GM23338 (cell line): ENCODE results near the gene ZNF350. TPM values are rescaled to one million over a fixed set of nuclear protein-coding genes. Genes with fewer than 3 reads are reported as not detected.

Source experiments
- ATAC-seq: fragments of 200-7000 bp; cut with Tn5 transposase; 3 replicates; pipeline ENCODE4 v1.9.1; 2020
- DNase-seq: peaks from one replicate; pipeline ENCODE4 v3.0.0-alpha.2; 2015; ENCODE audit warnings: low spot score
- H2AFZ ChIP-seq: fragments of 200-600 bp; sonication (generic); 2 replicates; pipeline ENCODE4 v1.8.0; 2016; ENCODE audit warnings: antibody characterized with exemption, mild to moderate bottlenecking, moderate library complexity
- H3F3A ChIP-seq: fragments of 200-600 bp; sonication (generic); replicated peaks from 2 replicates; pipeline ENCODE4 v1.8.0; 2017; ENCODE audit warnings: antibody characterized with exemption, mixed run types, low read depth
- H3K27ac ChIP-seq: fragments of 200-600 bp; sonication (generic); 2 replicates; pipeline ENCODE4 v1.6.1; 2016; ENCODE audit warnings: low read depth
- H3K27me3 ChIP-seq: fragments of 200-600 bp; sonication (generic); 2 replicates; pipeline ENCODE4 v1.8.0; 2016; ENCODE audit warnings: mild to moderate bottlenecking, mixed run types, moderate library complexity; ENCODE audit not compliant: insufficient read depth
- H3K36me3 ChIP-seq: fragments of 200-600 bp; sonication (generic); 2 replicates; pipeline ENCODE4 v1.8.0; 2016; ENCODE audit warnings: mild to moderate bottlenecking; ENCODE audit not compliant: insufficient read depth
- H3K4me1 ChIP-seq: fragments of 200-600 bp; sonication (generic); 2 replicates; pipeline ENCODE4 v1.8.0; 2016; ENCODE audit warnings: mild to moderate bottlenecking, moderate library complexity; ENCODE audit not compliant: insufficient read depth
- H3K4me2 ChIP-seq: fragments of 200-600 bp; sonication (generic); 2 replicates; pipeline ENCODE4 v1.7.1; 2017; ENCODE audit warnings: mixed run types
- H3K4me3 ChIP-seq: fragments of 200-600 bp; sonication (generic); 2 replicates; pipeline ENCODE4 v1.6.1; 2016; ENCODE audit warnings: mixed run types
- H3K79me2 ChIP-seq: fragments of 200-600 bp; sonication (generic); replicated peaks from 2 replicates; pipeline ENCODE4 v1.8.0; 2017; ENCODE audit warnings: mild to moderate bottlenecking; ENCODE audit not compliant: insufficient read depth
- H3K9me2 ChIP-seq: fragments of 200-600 bp; sonication (generic); 2 replicates; pipeline ENCODE4 v1.8.0; 2017; ENCODE audit not compliant: insufficient read depth
- H4K20me1 ChIP-seq: fragments of 200-600 bp; sonication (generic); replicated peaks from 2 replicates; pipeline ENCODE4 v1.8.0; 2017; ENCODE audit warnings: mild to moderate bottlenecking; ENCODE audit not compliant: insufficient read depth
- H3K27ac Mint-ChIP-seq: 2 replicates; pipeline ENCODE4 v1.8.0; 2020; ENCODE audit warnings: inconsistent platforms, mild to moderate bottlenecking, moderate library complexity, mixed read lengths
- H3K27me3 Mint-ChIP-seq: 3 replicates; pipeline ENCODE4 v1.8.0; 2022; ENCODE audit warnings: low read depth, mild to moderate bottlenecking, moderate library complexity, mixed read lengths, inconsistent platforms; ENCODE audit not compliant: insufficient read depth, poor library complexity
- H3K36me3 Mint-ChIP-seq: 3 replicates; pipeline ENCODE4 v1.8.0; 2021; ENCODE audit warnings: low read depth, mild to moderate bottlenecking, inconsistent platforms, moderate library complexity, mixed read lengths
- H3K4me1 Mint-ChIP-seq: 3 replicates; pipeline ENCODE4 v1.8.0; 2020; ENCODE audit warnings: mild to moderate bottlenecking, inconsistent platforms, mixed read lengths
- H3K4me3 Mint-ChIP-seq: 3 replicates; pipeline ENCODE4 v1.8.0; 2021; ENCODE audit warnings: moderate library complexity, mild to moderate bottlenecking, inconsistent platforms, mixed read lengths
- H3K9me3 Mint-ChIP-seq: 3 replicates; pipeline ENCODE4 v1.8.0; 2020; ENCODE audit warnings: moderate library complexity, mild to moderate bottlenecking, inconsistent platforms, mixed read lengths
- CREB1 ChIP-seq: fragments of 250-450 bp; sonication (Bioruptor Pico); IDR thresholded peaks from 2 replicates; pipeline ENCODE4 v1.5.0; 2020; ENCODE audit warnings: low read depth, mild to moderate bottlenecking, moderate library complexity
- CTCF ChIP-seq, 2 experiments: fragments of 200-600 bp in 1 of 2; sonication (generic) in 1 of 2; conservative IDR thresholded peaks; 2 replicates each; pipeline versions ENCODE4 v1.5.1 to v1.6.1; 2016 to 2017; ENCODE audit warnings: antibody characterized with exemption in 2 of 2, low read depth in 2 of 2, mild to moderate bottlenecking in 2 of 2, moderate library complexity in 1 of 2
- ETS1 ChIP-seq: IDR thresholded peaks from 2 replicates; pipeline ENCODE4 v1.6.1; 2016; ENCODE audit warnings: antibody characterized with exemption
- EZH2 ChIP-seq: fragments of 200-600 bp; sonication (generic); IDR thresholded peaks from one replicate; pipeline ENCODE4 v1.8.0; 2017; ENCODE audit warnings: antibody characterized with exemption, mild to moderate bottlenecking, low read depth; ENCODE audit not compliant: unreplicated experiment
- EZH2phosphoT487 ChIP-seq: fragments of 200-600 bp; sonication (generic); IDR thresholded peaks from one replicate; pipeline ENCODE4 v1.8.1; 2018; ENCODE audit warnings: antibody characterized with exemption; ENCODE audit not compliant: unreplicated experiment
- JUNB ChIP-seq: IDR thresholded peaks from one replicate; pipeline ENCODE4 v1.6.1; 2016; ENCODE audit warnings: antibody characterized with exemption; ENCODE audit not compliant: unreplicated experiment
- NANOG ChIP-seq: IDR thresholded peaks from 2 replicates; pipeline ENCODE4 v1.6.1; 2016; ENCODE audit warnings: antibody characterized with exemption, borderline replicate concordance
- POLR2AphosphoS5 ChIP-seq: IDR thresholded peaks from 2 replicates; pipeline ENCODE4 v1.6.1; 2016; ENCODE audit warnings: antibody characterized with exemption, low read depth
- REST ChIP-seq: IDR thresholded peaks from one replicate; pipeline ENCODE4 v1.6.1; 2018; ENCODE audit warnings: antibody characterized with exemption; ENCODE audit not compliant: unreplicated experiment
- STAT1 ChIP-seq: IDR thresholded peaks from one replicate; pipeline ENCODE4 v1.6.1; 2016; ENCODE audit warnings: antibody characterized with exemption; ENCODE audit not compliant: unreplicated experiment
- ZNF114 ChIP-seq: fragments of 250-450 bp; sonication (Bioruptor Pico); IDR thresholded peaks from 2 replicates; pipeline ENCODE4 v1.5.0; 2020; ENCODE audit warnings: mild to moderate bottlenecking, moderate library complexity
- ZNF331 ChIP-seq: fragments of 250-450 bp; sonication (Bioruptor Pico); IDR thresholded peaks from 2 replicates; pipeline ENCODE4 v1.5.0; 2020; ENCODE audit warnings: low read depth, mild to moderate bottlenecking, moderate library complexity
- polyA plus RNA-seq: library from polyadenylated mRNA; unstranded; fragments of >200 nt; fragmentation: Nextera tagmentation; extraction: Ambion mirVana; gene quantifications from 2 replicates; pipeline ENCODE4 v1.2.1, GENCODE V29; 2016
- total RNA-seq: library from RNA; depleted of rRNA; stranded (reverse); fragments of >200 nt; shearing (Covaris generic); gene quantifications from 2 replicates; pipeline ENCODE4 v1.2.3, GENCODE V29; 2014
- TF ChIP-seq, protein P1 (sequence below): fragments of 250-450 bp; sonication (Bioruptor Pico); IDR thresholded peaks from 2 replicates; pipeline ENCODE4 v1.5.0; 2020; ENCODE audit warnings: mild to moderate bottlenecking, moderate library complexity

Gene ZNF350
- total and polyA plus RNA-seq, 2 experiments from 2014 or later, result 5.8 to 7.6 TPM

DNA sequence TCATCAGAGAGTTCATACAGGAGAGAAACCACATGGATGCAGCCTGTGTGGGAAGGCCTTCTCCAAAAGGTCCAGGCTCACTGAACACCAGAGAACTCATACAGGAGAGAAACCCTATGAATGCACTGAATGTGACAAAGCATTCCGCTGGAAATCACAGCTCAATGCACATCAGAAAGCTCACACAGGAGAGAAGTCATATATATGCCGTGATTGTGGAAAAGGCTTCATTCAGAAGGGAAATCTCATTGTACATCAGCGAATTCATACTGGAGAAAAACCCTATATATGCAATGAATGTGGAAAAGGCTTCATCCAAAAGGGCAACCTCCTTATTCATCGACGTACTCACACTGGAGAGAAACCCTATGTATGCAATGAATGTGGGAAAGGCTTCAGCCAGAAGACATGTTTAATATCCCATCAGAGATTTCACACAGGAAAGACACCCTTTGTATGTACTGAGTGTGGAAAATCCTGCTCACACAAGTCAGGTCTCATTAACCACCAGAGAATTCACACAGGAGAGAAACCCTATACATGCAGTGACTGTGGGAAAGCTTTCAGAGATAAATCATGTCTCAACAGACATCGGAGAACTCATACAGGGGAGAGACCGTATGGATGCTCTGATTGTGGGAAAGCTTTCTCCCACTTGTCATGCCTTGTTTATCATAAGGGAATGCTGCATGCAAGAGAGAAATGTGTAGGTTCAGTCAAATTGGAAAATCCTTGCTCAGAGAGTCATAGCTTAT, 41.7 kb downstream of the ZNF350 start:
- Mint-ChIP-seq H3K9me3 (peaks cover 98% of the 10 kb centered on the region), H3K4me3 (no peak overlapping the region), H3K27ac (no peak overlapping the region), H3K4me1 (no peaks in the 10 kb centered on the region), H3K36me3 (peaks cover 98% of the 10 kb centered on the region), H3K27me3 (peaks cover 8% of the 10 kb centered on the region)
- H3K4me1 ChIP-seq, result no peaks in the 10 kb centered on the region
- H3K4me3 ChIP-seq, result peak overlapping the region; percentile 26
- no peak for TF ChIP-seq CREB1 (CRISPR knock-in tag)
- no peak for TF ChIP-seq EZH2
- no peak for TF ChIP-seq REST
- no peak for TF ChIP-seq EZH2phosphoT487
- TF ChIP-seq STAT1, result no peak
- TF ChIP-seq, protein P1, sequence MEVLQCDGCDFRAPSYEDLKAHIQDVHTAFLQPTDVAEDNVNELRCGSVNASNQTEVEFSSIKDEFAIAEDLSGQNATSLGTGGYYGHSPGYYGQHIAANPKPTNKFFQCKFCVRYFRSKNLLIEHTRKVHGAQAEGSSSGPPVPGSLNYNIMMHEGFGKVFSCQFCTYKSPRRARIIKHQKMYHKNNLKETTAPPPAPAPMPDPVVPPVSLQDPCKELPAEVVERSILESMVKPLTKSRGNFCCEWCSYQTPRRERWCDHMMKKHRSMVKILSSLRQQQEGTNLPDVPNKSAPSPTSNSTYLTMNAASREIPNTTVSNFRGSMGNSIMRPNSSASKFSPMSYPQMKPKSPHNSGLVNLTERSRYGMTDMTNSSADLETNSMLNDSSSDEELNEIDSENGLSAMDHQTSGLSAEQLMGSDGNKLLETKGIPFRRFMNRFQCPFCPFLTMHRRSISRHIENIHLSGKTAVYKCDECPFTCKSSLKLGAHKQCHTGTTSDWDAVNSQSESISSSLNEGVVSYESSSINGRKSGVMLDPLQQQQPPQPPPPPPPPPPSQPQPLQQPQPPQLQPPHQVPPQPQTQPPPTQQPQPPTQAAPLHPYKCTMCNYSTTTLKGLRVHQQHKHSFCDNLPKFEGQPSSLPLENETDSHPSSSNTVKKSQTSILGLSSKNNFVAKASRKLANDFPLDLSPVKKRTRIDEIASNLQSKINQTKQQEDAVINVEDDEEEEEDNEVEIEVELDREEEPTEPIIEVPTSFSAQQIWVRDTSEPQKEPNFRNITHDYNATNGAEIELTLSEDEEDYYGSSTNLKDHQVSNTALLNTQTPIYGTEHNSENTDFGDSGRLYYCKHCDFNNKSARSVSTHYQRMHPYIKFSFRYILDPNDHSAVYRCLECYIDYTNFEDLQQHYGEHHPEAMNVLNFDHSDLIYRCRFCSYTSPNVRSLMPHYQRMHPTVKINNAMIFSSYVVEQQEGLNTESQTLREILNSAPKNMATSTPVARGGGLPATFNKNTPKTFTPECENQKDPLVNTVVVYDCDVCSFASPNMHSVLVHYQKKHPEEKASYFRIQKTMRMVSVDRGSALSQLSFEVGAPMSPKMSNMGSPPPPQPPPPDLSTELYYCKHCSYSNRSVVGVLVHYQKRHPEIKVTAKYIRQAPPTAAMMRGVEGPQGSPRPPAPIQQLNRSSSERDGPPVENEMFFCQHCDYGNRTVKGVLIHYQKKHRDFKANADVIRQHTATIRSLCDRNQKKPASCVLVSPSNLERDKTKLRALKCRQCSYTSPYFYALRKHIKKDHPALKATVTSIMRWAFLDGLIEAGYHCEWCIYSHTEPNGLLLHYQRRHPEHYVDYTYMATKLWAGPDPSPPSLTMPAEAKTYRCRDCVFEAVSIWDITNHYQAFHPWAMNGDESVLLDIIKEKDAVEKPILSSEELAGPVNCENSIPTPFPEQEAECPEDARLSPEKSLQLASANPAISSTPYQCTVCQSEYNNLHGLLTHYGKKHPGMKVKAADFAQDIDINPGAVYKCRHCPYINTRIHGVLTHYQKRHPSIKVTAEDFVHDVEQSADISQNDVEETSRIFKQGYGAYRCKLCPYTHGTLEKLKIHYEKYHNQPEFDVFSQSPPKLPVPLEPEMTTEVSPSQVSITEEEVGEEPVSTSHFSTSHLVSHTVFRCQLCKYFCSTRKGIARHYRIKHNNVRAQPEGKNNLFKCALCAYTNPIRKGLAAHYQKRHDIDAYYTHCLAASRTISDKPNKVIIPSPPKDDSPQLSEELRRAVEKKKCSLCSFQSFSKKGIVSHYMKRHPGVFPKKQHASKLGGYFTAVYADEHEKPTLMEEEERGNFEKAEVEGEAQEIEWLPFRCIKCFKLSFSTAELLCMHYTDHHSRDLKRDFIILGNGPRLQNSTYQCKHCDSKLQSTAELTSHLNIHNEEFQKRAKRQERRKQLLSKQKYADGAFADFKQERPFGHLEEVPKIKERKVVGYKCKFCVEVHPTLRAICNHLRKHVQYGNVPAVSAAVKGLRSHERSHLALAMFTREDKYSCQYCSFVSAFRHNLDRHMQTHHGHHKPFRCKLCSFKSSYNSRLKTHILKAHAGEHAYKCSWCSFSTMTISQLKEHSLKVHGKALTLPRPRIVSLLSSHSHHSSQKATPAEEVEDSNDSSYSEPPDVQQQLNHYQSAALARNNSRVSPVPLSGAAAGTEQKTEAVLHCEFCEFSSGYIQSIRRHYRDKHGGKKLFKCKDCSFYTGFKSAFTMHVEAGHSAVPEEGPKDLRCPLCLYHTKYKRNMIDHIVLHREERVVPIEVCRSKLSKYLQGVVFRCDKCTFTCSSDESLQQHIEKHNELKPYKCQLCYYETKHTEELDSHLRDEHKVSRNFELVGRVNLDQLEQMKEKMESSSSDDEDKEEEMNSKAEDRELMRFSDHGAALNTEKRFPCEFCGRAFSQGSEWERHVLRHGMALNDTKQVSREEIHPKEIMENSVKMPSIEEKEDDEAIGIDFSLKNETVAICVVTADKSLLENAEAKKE, result no peak
- TF ChIP-seq ETS1, result no peak
- TF ChIP-seq NANOG, result no peak
- no peak for TF ChIP-seq ZNF114 (CRISPR knock-in tag)
- no peak for TF ChIP-seq POLR2AphosphoS5
- TF ChIP-seq CTCF (conservative IDR thresholded peaks at IDR 0.05; ENCODE audit: low read depth in 2 of 2), result no peak
- TF ChIP-seq JUNB, result no peak
- TF ChIP-seq ZNF331 (CRISPR knock-in tag), result no peak
- no peak overlapping the region for H3K27ac ChIP-seq
- peak; percentile 24 for DNase-seq
- 0 out of 2 replicates have a peak, but pooled peaks cover 4% of the 10 kb centered on the region for H3K27me3 ChIP-seq
- no peaks in the 10 kb centered on the region; the same call in 1 of the 2 replicates for H3K79me2 ChIP-seq
- peaks cover 70% of the 10 kb centered on the region for H3K36me3 ChIP-seq
- H3F3A ChIP-seq, result 0 out of 2 replicates have a peak, but pooled peaks cover 3% of the 10 kb centered on the region
- H4K20me1 ChIP-seq, result no peaks in the 10 kb centered on the region
- H2AFZ ChIP-seq, result no peak overlapping the region
- no peak for ATAC-seq
- 0 out of 2 replicates have a peak, but pooled peaks cover 6% of the 10 kb centered on the region for H3K9me2 ChIP-seq
- no peak overlapping the region for H3K4me2 ChIP-seq
